H1 (cell line): ENCODE results near the gene CDC42BPB. TPM values are rescaled to one million over a fixed set of nuclear protein-coding genes. Genes with fewer than 3 reads are reported as not detected.
A peak's percentile ranks its signal among the peaks of the same experiment; 100 is the strongest.

ENCODE experiments used
- CTCF ChIA-PET: fragments of 300-600 bp; sonication (Branson Sonifier 250); formaldehyde crosslinking; loops from one replicate; lab custom pipeline; 2021; ENCODE audit not compliant: partially characterized antibody; lab: Charles Lee
- POLR2A ChIA-PET: fragments of 300-600 bp; sonication (Branson Sonifier 250); formaldehyde crosslinking; loops from one replicate; lab custom pipeline; 2021; ENCODE audit warnings: inconsistent platforms; ENCODE audit not compliant: partially characterized antibody; lab: Charles Lee
- DNase-seq, 2 experiments: peaks; one replicate each; pipeline versions ENCODE4 v3.0.0 to v3.0.0-alpha.2; 2010 to 2022; ENCODE audit warnings: low spot score in 2 of 2, low read depth in 1 of 2, mixed read lengths in 1 of 2
- FAIRE-seq: peaks from 2 replicates; lab custom pipeline; 2011; peaks lifted over from hg19 to GRCh38; lab: Jason Lieb, UNC
- H2AFZ ChIP-seq: 2 replicates; pipeline ENCODE4 v1.8.1; 2012; ENCODE audit warnings: low read length, inconsistent platforms
- H2AK5ac ChIP-seq: 2 replicates; pipeline ENCODE4 v1.6.1; 2013; ENCODE audit warnings: low read depth, low read length
- H2BK120ac ChIP-seq: replicated peaks from 2 replicates; pipeline ENCODE3; 2013; ENCODE audit warnings: low read depth, low read length, inconsistent platforms
- H2BK12ac ChIP-seq: 2 replicates; pipeline ENCODE4 v1.6.1; 2013; ENCODE audit warnings: low read depth, low read length
- H2BK15ac ChIP-seq: 2 replicates; pipeline ENCODE4 v1.6.1; 2013; ENCODE audit warnings: low read length
- H2BK20ac ChIP-seq: 2 replicates; pipeline ENCODE4 v1.6.1; 2013; ENCODE audit warnings: low read length
- H2BK5ac ChIP-seq: 2 replicates; pipeline ENCODE4 v1.6.1; 2013; ENCODE audit warnings: low read depth, low read length
- H3K14ac ChIP-seq: 2 replicates; pipeline ENCODE4 v1.6.1; 2013; ENCODE audit warnings: inconsistent platforms; ENCODE audit not compliant: insufficient read length
- H3K18ac ChIP-seq: 2 replicates; pipeline ENCODE4 v1.6.1; 2013; ENCODE audit warnings: low read length; ENCODE audit errors: extremely low read depth
- H3K23ac ChIP-seq: 2 replicates; pipeline ENCODE4 v1.6.1; 2013; ENCODE audit warnings: inconsistent platforms; ENCODE audit not compliant: insufficient read length
- H3K23me2 ChIP-seq: 2 replicates; pipeline ENCODE4 v1.6.1; 2013; ENCODE audit warnings: low read depth, low read length
- H3K27ac ChIP-seq: 2 replicates; pipeline ENCODE4 v1.6.1; 2011; ENCODE audit warnings: low read depth, low read length, inconsistent platforms
- H3K27me3 ChIP-seq, 4 experiments: replicated peaks in 1 of 4; 1 replicate in 1 of 4; 2 replicates in 3 of 4; pipeline versions ENCODE4 v1.6.1 to v1.8.1; 2011 to 2013; ENCODE audit warnings: low read length in 3 of 4, mild to moderate bottlenecking in 3 of 4, inconsistent platforms in 2 of 4, mixed read lengths in 2 of 4, moderate library complexity in 1 of 4; ENCODE audit not compliant: control insufficient read depth in 3 of 4, insufficient read depth in 3 of 4; ENCODE audit errors: extremely low read depth in 1 of 4
- H3K36me3 ChIP-seq, 4 experiments: 2 replicates each; pipeline versions ENCODE4 v1.6.1 to v1.8.1; 2011 to 2013; ENCODE audit warnings: mild to moderate bottlenecking in 4 of 4, low read length in 3 of 4, moderate library complexity in 2 of 4, control low read depth in 1 of 4, inconsistent platforms in 1 of 4; ENCODE audit not compliant: insufficient read depth in 4 of 4, control insufficient read depth in 2 of 4
- H3K4ac ChIP-seq: replicated peaks from 2 replicates; pipeline ENCODE3; 2013; ENCODE audit warnings: low read length, low read depth, mixed read lengths, inconsistent platforms; ENCODE audit not compliant: insufficient read length
- H3K4me1 ChIP-seq, 4 experiments: replicated peaks in 1 of 4; 1 replicate in 1 of 4; 2 replicates in 3 of 4; pipeline versions ENCODE4 v1.6.1 to v1.8.1; 2011 to 2013; ENCODE audit warnings: low read length in 3 of 4, inconsistent platforms in 2 of 4, mixed read lengths in 1 of 4; ENCODE audit not compliant: insufficient read depth in 4 of 4, control insufficient read depth in 3 of 4
- H3K4me2 ChIP-seq, 2 experiments: 2 replicates each; pipeline versions ENCODE4 v1.6.1 to v1.8.1; 2011 to 2013; ENCODE audit warnings: low read depth in 2 of 2, low read length in 2 of 2, control low read depth in 1 of 2, inconsistent platforms in 1 of 2, mild to moderate bottlenecking in 1 of 2; ENCODE audit not compliant: insufficient read depth in 1 of 2
- H3K4me3 ChIP-seq, 4 experiments: fragments of 200-600, 300-600 bp in 1 of 4; sonication (generic), shearing (Covaris generic), sonication (Bioruptor Twin) in 1 of 4; 2 replicates each; pipeline versions ENCODE4 v1.5.1 to v1.8.1; 2011 to 2016; ENCODE audit warnings: low read length in 4 of 4, low read depth in 3 of 4, control low read depth in 2 of 4, inconsistent platforms in 2 of 4, mild to moderate bottlenecking in 2 of 4, mixed read lengths in 1 of 4, moderate library complexity in 1 of 4; ENCODE audit not compliant: insufficient read depth in 2 of 4; ENCODE audit errors: extremely low read depth in 1 of 4
- H3K56ac ChIP-seq: replicated peaks from 2 replicates; pipeline ENCODE3; 2013; ENCODE audit warnings: low read depth, mild to moderate bottlenecking, mixed read lengths, low read length, inconsistent platforms; ENCODE audit not compliant: insufficient read length
- H3K79me1 ChIP-seq: 2 replicates; pipeline ENCODE4 v1.6.1; 2013; ENCODE audit warnings: low read depth, low read length, control low read depth
- H3K79me2 ChIP-seq, 2 experiments: 2 replicates each; pipeline versions ENCODE4 v1.6.1 to v1.8.1; 2012 to 2013; ENCODE audit warnings: low read length in 2 of 2, mild to moderate bottlenecking in 2 of 2, inconsistent platforms in 1 of 2; ENCODE audit not compliant: insufficient read depth in 2 of 2, control insufficient read depth in 1 of 2
- H3K9ac ChIP-seq, 4 experiments: replicated peaks in 1 of 4; 1 replicate in 1 of 4; 2 replicates in 3 of 4; pipeline versions ENCODE4 v1.6.1 to v1.8.1; 2011 to 2013; ENCODE audit warnings: low read depth in 3 of 4, low read length in 3 of 4, control low read depth in 2 of 4, mild to moderate bottlenecking in 2 of 4, moderate library complexity in 2 of 4, inconsistent platforms in 1 of 4; ENCODE audit errors: extremely low read depth in 1 of 4
- H3K9me3 ChIP-seq, 2 experiments: 2 replicates each; pipeline versions ENCODE4 v1.6.1 to v1.8.1; 2012 to 2013; ENCODE audit warnings: mild to moderate bottlenecking in 2 of 2, moderate library complexity in 2 of 2, control low read depth in 1 of 2, inconsistent platforms in 1 of 2, low read depth in 1 of 2, low read length in 1 of 2, mixed read lengths in 1 of 2; ENCODE audit not compliant: insufficient read depth in 2 of 2
- H4K20me1 ChIP-seq, 2 experiments: replicated peaks in 1 of 2; 2 replicates each; pipeline versions ENCODE3 to v1.8.1; 2011 to 2013; ENCODE audit warnings: inconsistent platforms in 2 of 2, low read length in 2 of 2, mild to moderate bottlenecking in 1 of 2; ENCODE audit not compliant: insufficient read depth in 2 of 2, control insufficient read depth in 1 of 2
- H4K5ac ChIP-seq: 2 replicates; pipeline ENCODE4 v1.6.1; 2013; ENCODE audit warnings: low read length, low read depth, mixed read lengths, inconsistent platforms; ENCODE audit not compliant: insufficient read length
- H4K8ac ChIP-seq: 2 replicates; pipeline ENCODE4 v1.8.0; 2013; ENCODE audit warnings: mild to moderate bottlenecking, moderate library complexity, low read length, inconsistent platforms; ENCODE audit not compliant: insufficient read depth; ENCODE audit errors: extremely low read depth
- H4K91ac ChIP-seq: replicated peaks from 2 replicates; pipeline ENCODE3; 2013; ENCODE audit warnings: low read length, mixed read lengths, inconsistent platforms; ENCODE audit not compliant: insufficient read length
- CHD1 ChIP-seq: IDR thresholded peaks from 2 replicates; pipeline ENCODE4 v1.6.1; 2012; ENCODE audit warnings: low read depth, low read length, improper control_type of control experiment
- FOSL1 ChIP-seq: IDR thresholded peaks from 2 replicates; pipeline ENCODE4 v1.6.1; 2011; ENCODE audit warnings: mild to moderate bottlenecking, low read depth, low read length, moderate library complexity; ENCODE audit not compliant: insufficient read depth
- KDM1A ChIP-seq: fragments of 200-600, 300-600 bp; sonication (generic); IDR thresholded peaks from 2 replicates; pipeline ENCODE4 v1.7.1; 2016; ENCODE audit warnings: mild to moderate bottlenecking, low read length, borderline replicate concordance
- KDM4A ChIP-seq: IDR thresholded peaks from one replicate; pipeline ENCODE4 v1.7.1; 2012; ENCODE audit warnings: low read depth, mild to moderate bottlenecking, moderate library complexity, low read length, inconsistent platforms; ENCODE audit not compliant: severe bottlenecking
- MAFK ChIP-seq: IDR thresholded peaks from 2 replicates; pipeline ENCODE4 v1.6.1; 2012; ENCODE audit warnings: low read depth, mild to moderate bottlenecking, improper control_type of control experiment, low read length
- MAX ChIP-seq: IDR thresholded peaks from 2 replicates; pipeline ENCODE4 v1.6.1; 2012; ENCODE audit warnings: inconsistent platforms
- PHF8 ChIP-seq: fragments of 200-600 bp; sonication (generic); conservative IDR thresholded peaks from 2 replicates; pipeline ENCODE4 v1.7.1; 2012; ENCODE audit warnings: low read depth, mild to moderate bottlenecking, inconsistent platforms, low read length, moderate library complexity
- RFX5 ChIP-seq: IDR thresholded peaks from 2 replicates; pipeline ENCODE4 v1.6.1; 2011; ENCODE audit warnings: low read depth, low read length, improper control_type of control experiment, borderline replicate concordance
- RNF2 ChIP-seq: fragments of 200-900, 300-1000 bp; sonication (generic); IDR thresholded peaks from 2 replicates; pipeline ENCODE4 v1.7.1; 2016; ENCODE audit warnings: borderline replicate concordance, low read depth, mild to moderate bottlenecking, antibody characterized with exemption, low read length; ENCODE audit not compliant: poor library complexity, severe bottlenecking; ENCODE audit errors: missing control alignments
- SIN3A ChIP-seq, 2 experiments: IDR thresholded peaks in 1 of 2; conservative IDR thresholded peaks in 1 of 2; 2 replicates each; pipeline ENCODE4 v1.6.1; 2011 to 2012; ENCODE audit warnings: low read length in 2 of 2, improper control_type of control experiment in 1 of 2, low read depth in 1 of 2, mild to moderate bottlenecking in 1 of 2
- SIX5 ChIP-seq: IDR thresholded peaks from 2 replicates; pipeline ENCODE4 v1.6.1; 2011; ENCODE audit warnings: mild to moderate bottlenecking, low read depth, low read length
- SP4 ChIP-seq: IDR thresholded peaks from 2 replicates; pipeline ENCODE4 v1.6.1; 2012; ENCODE audit warnings: low read length, inconsistent platforms
- WGBS, 2 experiments: shearing (Covaris generic) in 1 of 2; methylation state at CpG; one replicate each; pipeline versions ENCODE4 v1.1.6 to v1.1.7; 2013 to 2015; ENCODE audit warnings: low lambda C conversion rate in 2 of 2, mixed read lengths in 2 of 2, inconsistent platforms in 1 of 2, low coverage in 1 of 2, missing lambda C conversion rate in 1 of 2; ENCODE audit not compliant: insufficient replicate concordance in 2 of 2, insufficient coverage in 1 of 2, insufficient read length in 1 of 2; ENCODE audit errors: extremely low coverage in 1 of 2, missing lambda C conversion rate in 1 of 2; 5-methylcytosine and 5-hydroxymethylcytosine counted together
- polyA plus RNA-seq, 7 experiments: library from polyadenylated mRNA; depleted of rRNA in 3 of 7; stranded (reverse) in 5 of 7; unstranded in 2 of 7; fragments of >200 nt in 5 of 7; fragments of 200-250 nt in 2 of 7; gene quantifications; 1 replicate in 5 of 7; 2 replicates in 1 of 7; 4 replicates in 1 of 7; pipeline versions ENCODE4 v1.2.1 to v1.2.3, GENCODE V29; 2011 to 2013; ENCODE audit warnings: missing spikeins in 2 of 7, mixed read lengths in 2 of 7
- total RNA-seq: library from RNA; stranded (reverse); fragmentation: NEBNext Ultra II Directional; extraction: Animal tissue kit (Norgen Biotek cat#: 25700); gene quantifications from 2 replicates; pipeline ENCODE4 v1.2.1, GENCODE V29; 2021

CDC42BPB gene
- total and polyA plus RNA-seq, 2 of the 8 experiments (the other 6 are each of a cell fraction or from before 2014, with no cell fraction given) = 51.2 to 88.2 TPM

GRCh38 chr14:103099733-103100280 is 42.5 kb upstream of the CDC42BPB start:
- H3K79me2 ChIP-seq = no peaks in the 10 kb centered on the region
- H4K8ac ChIP-seq = peak overlapping the region; percentile 20
- no peak overlapping the region for H3K14ac ChIP-seq
- H2BK12ac ChIP-seq = peak overlapping the region; percentile 50; the same call in 1 of the 2 replicates
- H3K23me2 ChIP-seq = no peaks in the 10 kb centered on the region; the same call in 1 of the 2 replicates
- CTCF ChIA-PET = interaction anchor here (0.7 to 10.4 kb wide), 13 partner anchors 8 to 278 kb away, joined by 3 to 276 read pairs (median 4); partner anchors contain the start of genes LBHD2 and TNFAIP2
- H4K5ac ChIP-seq = no peak overlapping the region
- H3K4me2 ChIP-seq = no peak overlapping the region
- no peak overlapping the region for H3K4me3 ChIP-seq
- no peak overlapping the region for H3K9ac ChIP-seq
- H3K4ac ChIP-seq = no peak overlapping the region
- H3K27me3 ChIP-seq = peaks cover 7 to 36% (median 31%) of the 10 kb centered on the region in 4 experiments
- H2BK15ac ChIP-seq = no peak overlapping the region
- H3K18ac ChIP-seq = no peak overlapping the region; the same call in 1 of the 2 replicates
- H3K9me3 ChIP-seq = no peaks in the 10 kb centered on the region
- H2BK5ac ChIP-seq = peak overlapping the region; percentile 56; the same call in 1 of the 2 replicates
- H3K79me1 ChIP-seq = no peaks in the 10 kb centered on the region
- H2AK5ac ChIP-seq = no peak overlapping the region
- no peak overlapping the region for H3K27ac ChIP-seq
- H4K91ac ChIP-seq = no peak overlapping the region
- H2AFZ ChIP-seq = no peak overlapping the region
- POLR2A ChIA-PET = interaction anchor here (0.6 to 1.3 kb wide), 5 partner anchors 9 to 485 kb away, joined by 3 to 4 read pairs (median 3); no protein-coding TSS in a partner anchor
- no peak for DNase-seq
- 95% methylated on average over 8 of the region's 8 CpGs; no CpG with 5 or more reads in 1 of the 2 experiments for WGBS, 2 experiments
- no peak overlapping the region for H2BK20ac ChIP-seq
- H3K23ac ChIP-seq = no peak overlapping the region
- no peaks in the 10 kb centered on the region for H4K20me1 ChIP-seq
- H3K4me1 ChIP-seq = peaks cover 0 to 31% (median 14%) of the 10 kb centered on the region in 4 experiments; a peak in 6 of 7 replicates
- H2BK120ac ChIP-seq = no peak overlapping the region
- no peaks in the 10 kb centered on the region for H3K36me3 ChIP-seq
- no peak overlapping the region for H3K56ac ChIP-seq
- no peak for FAIRE-seq
- TF ChIP-seq SP4 = no peak
- no peak for TF ChIP-seq RNF2
- TF ChIP-seq KDM1A = no peak
- no peak for TF ChIP-seq MAFK
- TF ChIP-seq KDM4A = no peak
- TF ChIP-seq SIX5 = no peak
- no peak for TF ChIP-seq SIN3A (conservative IDR thresholded peaks at IDR 0.05 in 1 of 2, IDR thresholded peaks at IDR 0.05 in 1 of 2; ENCODE audit: low read depth in 1 of 2, low read length in 2 of 2)
- TF ChIP-seq CHD1 = no peak
- TF ChIP-seq FOSL1 = no peak
- no peak for TF ChIP-seq RFX5
- no peak for TF ChIP-seq MAX
- no peak for TF ChIP-seq PHF8
